Body of pancreas (tissue), 4 donors: ENCODE data around the gene PARK7. TPM values are rescaled to one million over a fixed set of nuclear protein-coding genes. Genes with fewer than 3 reads are reported as not detected.

Experiments used
- ATAC-seq: fragments of 150-250 bp; one replicate; pipeline ENCODE4 v1.9.1; 2016
- DNase-seq, 4 donors: peaks; one replicate each; pipeline ENCODE4 v3.0.0-alpha.2; 2019
- H3K27ac ChIP-seq, 4 donors: fragments of 200-600 bp; sonication (generic); 1 replicate in 3 of 4; 2 replicates in 1 of 4; pipeline versions ENCODE4 v1.5.1 to v1.6.1; 2016 to 2019; ENCODE audit warnings: mild to moderate bottlenecking in 1 of 4, mixed read lengths in 1 of 4, moderate library complexity in 1 of 4
- H3K27me3 ChIP-seq, 2 donors: fragments of 200-600 bp; sonication (generic); one replicate each; pipeline ENCODE4 v1.6.0; 2016; ENCODE audit warnings: mild to moderate bottlenecking in 1 of 2
- H3K36me3 ChIP-seq, 2 donors: fragments of 200-600 bp; sonication (generic); replicated peaks in 1 of 2; 2 replicates each; pipeline ENCODE4 v1.5.1; 2016; ENCODE audit warnings: low read depth in 2 of 2; ENCODE audit not compliant: insufficient read depth in 1 of 2
- H3K4me1 ChIP-seq: fragments of 200-600 bp; sonication (generic); one replicate; pipeline ENCODE4 v1.6.0; 2016
- H3K4me3 ChIP-seq, 2 donors: fragments of 200-600 bp; sonication (generic); 1 replicate in 1 of 2; 2 replicates in 1 of 2; pipeline ENCODE4 v1.5.1; 2016 to 2019
- H3K9me3 ChIP-seq, 3 donors: fragments of 200-600 bp; sonication (generic); 1 replicate in 2 of 3; 2 replicates in 1 of 3; pipeline ENCODE4 v1.5.1; 2016
- POLR2A ChIP-seq, 3 donors: fragments of 450-650 bp; IDR thresholded peaks; one replicate each; pipeline ENCODE4 v1.6.1; 2016; ENCODE audit warnings: antibody characterized with exemption in 3 of 3, mild to moderate bottlenecking in 2 of 3
- WGBS, 2 donors: methylation state at CpG; one replicate each; pipeline ENCODE4 v1.1.5; 2017; 5-methylcytosine and 5-hydroxymethylcytosine counted together
- intact Hi-C: fragments of 100-400 bp; cut with DNase I; formaldehyde crosslinking; loops from one replicate; pipeline ENCODE4 v1.15.1; 2023
- total RNA-seq, 2 donors: library from RNA; depleted of rRNA; stranded (reverse); fragments of >200 nt; gene quantifications; one replicate each; pipeline ENCODE4 v1.1.0, GENCODE V29; 2016
- TF ChIP-seq, protein P1 (sequence below), 7 experiments: fragments of 450-650 bp in 4 of 7; fragments of 200-600 bp in 3 of 7; sonication (generic) in 3 of 7; IDR thresholded peaks; one replicate each; pipeline ENCODE4 v1.5.1; 2016 to 2019; ENCODE audit warnings: antibody characterized with exemption in 7 of 7

PARK7 gene
- total RNA-seq, 2 donors from 2014 or later = 88.3 to 110 TPM

DNA sequence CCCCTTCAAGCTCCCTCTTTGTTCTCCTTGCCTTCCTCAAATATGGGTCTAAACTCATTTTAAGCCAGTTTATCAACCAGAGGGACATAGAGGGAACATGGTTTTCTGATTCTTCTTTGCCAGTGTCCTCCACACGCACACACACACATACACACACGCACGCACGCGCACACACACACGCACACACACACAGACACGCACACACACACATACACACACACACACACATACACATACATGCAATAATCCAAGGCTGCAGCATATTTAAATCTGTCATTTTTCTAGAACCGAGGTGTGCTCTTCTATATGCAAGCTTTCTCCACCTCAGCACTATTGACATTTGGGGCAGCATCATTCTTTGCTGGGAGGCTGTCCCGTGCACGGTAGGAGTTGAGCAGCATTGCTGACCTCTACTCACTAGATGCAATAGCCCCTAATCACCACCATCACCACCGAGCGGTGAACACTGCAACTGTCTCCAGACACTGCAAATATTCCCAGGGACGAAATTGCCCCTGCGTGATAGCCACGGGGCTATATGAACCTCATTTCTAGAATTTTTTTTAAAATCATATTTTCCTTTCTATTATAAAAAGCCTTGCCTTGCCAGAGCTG lies 28.9 kb upstream of the PARK7 start:
- ATAC-seq = no peak

DNA sequence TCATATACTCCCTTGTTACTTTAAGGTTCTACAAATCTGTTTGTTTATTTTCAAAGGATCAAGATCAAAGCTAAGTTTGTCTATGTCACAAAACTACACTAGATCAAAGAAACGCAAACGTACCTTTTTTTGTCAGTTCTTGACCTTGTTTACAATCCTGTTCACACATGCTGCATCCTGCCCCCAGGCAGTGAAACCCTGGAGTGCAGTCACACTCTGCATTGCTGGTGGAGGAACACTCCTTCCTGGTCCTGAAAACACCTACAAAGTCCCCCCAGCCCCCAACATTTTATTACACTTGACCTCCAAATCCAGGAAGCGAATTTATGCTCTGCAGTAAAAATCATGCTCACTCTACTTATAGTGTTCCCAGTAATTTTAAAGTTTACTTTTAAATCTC lies 23.4 kb upstream of the PARK7 start:
- Histone ChIP-seq H3K27ac (no peak overlapping the region), H3K9me3 (no peaks in the 10 kb centered on the region), H3K36me3 (no peaks in the 10 kb centered on the region), H3K27me3 (peaks cover 0 to 9% of the 10 kb centered on the region in 2 donors), H3K4me1 (peaks cover 8% of the 10 kb centered on the region), H3K4me3 (no peak overlapping the region)
- WGBS, 2 donors = 39 to 50% methylated on average over 3 of the region's 3 CpGs
- DNase-seq (no peak), ATAC-seq (no peak)
- intact Hi-C loops = no loop called here
- TF ChIP-seq POLR2A (IDR thresholded peaks at IDR 0.05) = no peak
- TF ChIP-seq, protein P1, sequence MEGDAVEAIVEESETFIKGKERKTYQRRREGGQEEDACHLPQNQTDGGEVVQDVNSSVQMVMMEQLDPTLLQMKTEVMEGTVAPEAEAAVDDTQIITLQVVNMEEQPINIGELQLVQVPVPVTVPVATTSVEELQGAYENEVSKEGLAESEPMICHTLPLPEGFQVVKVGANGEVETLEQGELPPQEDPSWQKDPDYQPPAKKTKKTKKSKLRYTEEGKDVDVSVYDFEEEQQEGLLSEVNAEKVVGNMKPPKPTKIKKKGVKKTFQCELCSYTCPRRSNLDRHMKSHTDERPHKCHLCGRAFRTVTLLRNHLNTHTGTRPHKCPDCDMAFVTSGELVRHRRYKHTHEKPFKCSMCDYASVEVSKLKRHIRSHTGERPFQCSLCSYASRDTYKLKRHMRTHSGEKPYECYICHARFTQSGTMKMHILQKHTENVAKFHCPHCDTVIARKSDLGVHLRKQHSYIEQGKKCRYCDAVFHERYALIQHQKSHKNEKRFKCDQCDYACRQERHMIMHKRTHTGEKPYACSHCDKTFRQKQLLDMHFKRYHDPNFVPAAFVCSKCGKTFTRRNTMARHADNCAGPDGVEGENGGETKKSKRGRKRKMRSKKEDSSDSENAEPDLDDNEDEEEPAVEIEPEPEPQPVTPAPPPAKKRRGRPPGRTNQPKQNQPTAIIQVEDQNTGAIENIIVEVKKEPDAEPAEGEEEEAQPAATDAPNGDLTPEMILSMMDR (IDR thresholded peaks at IDR 0.05) = no peak

More for the DNA sequence above, 28.9 kb upstream of the PARK7 start:
- TF ChIP-seq POLR2A (IDR thresholded peaks at IDR 0.05) = no peak
- TF ChIP-seq, protein P1 (IDR thresholded peaks at IDR 0.05) = no peak
- WGBS, 2 donors = 59 to 60% methylated on average over 15 of the region's 15 CpGs
- no peaks in the 10 kb centered on the region for H3K36me3 ChIP-seq
- intact Hi-C loops = no loop called here
- no peak overlapping the region for H3K27ac ChIP-seq
- no peaks in the 10 kb centered on the region for H3K27me3 ChIP-seq
- no peak overlapping the region for H3K4me3 ChIP-seq
- H3K4me1 ChIP-seq = no peaks in the 10 kb centered on the region
- no peak for DNase-seq
- H3K9me3 ChIP-seq = no peaks in the 10 kb centered on the region

DNA sequence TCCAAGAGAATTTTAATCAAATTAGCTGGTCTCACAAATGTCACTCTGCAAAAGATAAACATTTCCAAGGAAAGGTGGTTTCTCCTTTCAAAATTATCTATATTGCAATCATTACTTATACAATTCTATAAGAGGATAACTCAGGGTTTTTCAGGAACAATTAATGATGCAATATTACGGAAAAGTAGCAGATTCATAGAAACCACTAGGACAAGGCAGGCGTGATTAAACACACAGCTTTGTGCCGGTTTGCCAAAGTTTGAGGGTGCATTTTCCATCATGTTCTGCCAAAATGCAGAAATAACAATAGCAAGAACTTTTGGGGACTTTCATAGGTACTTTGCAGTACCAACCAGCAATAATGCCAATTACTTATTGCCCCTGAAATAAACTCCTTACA lies 21.5 kb upstream of the PARK7 start:
- intact Hi-C loops = no loop called here
- Histone ChIP-seq H3K36me3 (no peaks in the 10 kb centered on the region), H3K27me3 (peaks cover 0 to 9% of the 10 kb centered on the region in 2 donors), H3K27ac (no peak overlapping the region), H3K9me3 (no peaks in the 10 kb centered on the region), H3K4me1 (peaks cover 8% of the 10 kb centered on the region), H3K4me3 (no peak overlapping the region)
- ATAC-seq (no peak), DNase-seq (no peak)
- 58% methylated on average over 3 of the region's 3 CpGs for WGBS, 2 donors
- no peak for TF ChIP-seq POLR2A (IDR thresholded peaks at IDR 0.05)
- TF ChIP-seq, protein P1 (IDR thresholded peaks at IDR 0.05) = no peak

DNA sequence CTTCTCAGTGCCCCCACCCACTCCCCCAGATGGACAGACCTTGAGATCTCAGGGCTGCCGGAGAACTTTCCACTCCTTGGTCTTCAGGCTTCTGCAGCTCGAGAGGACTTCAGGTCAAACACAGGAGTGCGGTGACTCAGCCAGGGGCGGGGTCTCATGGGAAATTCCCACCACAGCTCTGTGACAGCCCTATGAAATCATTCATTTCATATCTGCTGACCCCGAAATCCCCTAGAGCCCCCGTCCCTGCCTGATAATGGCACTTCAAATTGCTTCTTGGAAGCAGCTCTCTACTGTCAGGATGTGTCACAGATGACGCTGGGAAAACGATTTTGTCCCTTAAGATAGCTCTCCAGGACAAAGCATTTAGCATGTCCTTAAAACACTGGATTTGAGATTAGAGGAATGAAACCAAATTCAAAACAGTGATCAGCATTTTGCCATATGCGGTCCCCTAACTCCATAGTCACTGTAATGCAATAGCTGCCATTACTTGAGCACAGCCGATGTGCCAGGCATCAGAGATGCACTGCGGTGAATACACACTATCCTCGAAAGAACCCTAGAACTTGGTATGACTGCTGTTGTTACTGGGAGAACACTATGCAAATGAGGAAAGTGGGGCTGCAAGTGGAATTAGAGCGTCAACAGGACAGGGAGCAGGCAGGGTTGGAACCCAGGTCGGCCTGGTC lies 20.6 kb upstream of the PARK7 start, which contains the start of gene TNFRSF9:
TNFRSF9 (minus strand) TSS at position 95 of the 692 bp plus-strand sequence. CDS start 845 bp downstream, outside the sequence.
- Histone ChIP-seq H3K4me1 (peaks cover 8% of the 10 kb centered on the region), H3K27ac (peak within 1 kb of the TSS in 1 of 4 donors; percentile 30), H3K4me3 (no peak within 1 kb of the TSS), H3K27me3 (peaks cover 0 to 9% of the 10 kb centered on the region in 2 donors), H3K36me3 (no peaks in the 10 kb centered on the region), H3K9me3 (no peaks in the 10 kb centered on the region)
- no peak for ATAC-seq
- intact Hi-C loops = no loop called here
- DNase-seq = peak in 2 of 4 donors; percentile 11 to 33
- TF ChIP-seq, protein P1 (IDR thresholded peaks at IDR 0.05) = no peak
- no peak for TF ChIP-seq POLR2A (IDR thresholded peaks at IDR 0.05)
- WGBS, 2 donors = 51% methylated on average over 12 to 14 of the region's 14 CpGs
